ENCODE results near the gene AKAP11. TPM values are rescaled to one million over a fixed set of nuclear protein-coding genes. Genes with fewer than 3 reads are reported as not detected.

Gene AKAP11
- total and polyA plus RNA-seq, 3 experiments from 2014 or later, result 3.2 to 37.9 (median 37.8) TPM

GRCh38 chr13:42324704-42325103 is 52.8 kb downstream of the AKAP11 start:
- Histone ChIP-seq H3K4me3 (ENCODE audit: low read length) (no peak overlapping the region), H3K9me3 (ENCODE audit: low read length) (no peaks in the 10 kb centered on the region), H3K27me3 (ENCODE audit: insufficient read depth, low read length, poor library complexity, severe bottlenecking) (no peaks in the 10 kb centered on the region), H3K36me3 (ENCODE audit: insufficient read depth, low read length) (no peaks in the 10 kb centered on the region), H3K4me1 (ENCODE audit: insufficient read depth, low read length) (peaks cover 12% of the 10 kb centered on the region), H3K27ac (ENCODE audit: low read depth, low read length) (no peak overlapping the region)
- Mint-ChIP-seq H3K4me3 (no peak overlapping the region), H3K4me1 (peaks cover 19 to 28% (median 21%) of the 10 kb centered on the region in 3 donors), H3K27ac (peak overlapping the region in 2 of 8 donors; percentile 4 to 14), H3K27me3 (peaks cover 0 to 1% of the 10 kb centered on the region in 2 donors), H3K9me3 (no peaks in the 10 kb centered on the region), H3K36me3 (peaks cover 0 to 9% (median 0%) of the 10 kb centered on the region in 3 donors)
- ChIA-PET POLR2A (no interaction called here), CTCF (no interaction called here)
- DNase-seq, result no peak

GRCh38 chr13:42327725-42328124 is 55.8 kb downstream of the AKAP11 start:
- CTCF ChIA-PET, result interaction anchor here (1.3 kb wide), 1 partner anchor 64 kb away, joined by 3 read pairs; no protein-coding TSS in a partner anchor
- Histone ChIP-seq H3K27ac (ENCODE audit: low read depth, low read length) (no peak overlapping the region), H3K27me3 (ENCODE audit: insufficient read depth, low read length, poor library complexity, severe bottlenecking) (no peaks in the 10 kb centered on the region), H3K4me3 (ENCODE audit: low read length) (no peak overlapping the region), H3K4me1 (ENCODE audit: insufficient read depth, low read length) (peaks cover 7% of the 10 kb centered on the region), H3K9me3 (ENCODE audit: low read length) (no peaks in the 10 kb centered on the region), H3K36me3 (ENCODE audit: insufficient read depth, low read length) (no peaks in the 10 kb centered on the region)
- Mint-ChIP-seq H3K27ac (peak overlapping the region in 1 of 8 donors; percentile 49), H3K36me3 (peaks cover 0 to 5% (median 0%) of the 10 kb centered on the region in 3 donors), H3K4me3 (no peak overlapping the region), H3K4me1 (peaks cover 14 to 23% (median 14%) of the 10 kb centered on the region in 3 donors), H3K9me3 (no peaks in the 10 kb centered on the region), H3K27me3 (no peaks in the 10 kb centered on the region)
- POLR2A ChIA-PET, result no interaction called here
- no peak for DNase-seq

GRCh38 chr13:42328672-42329071 is 56.7 kb downstream of the AKAP11 start:
- Mint-ChIP-seq H3K4me1 (peaks cover 14 to 23% (median 14%) of the 10 kb centered on the region in 3 donors), H3K4me3 (peak overlapping the region in 3 of 7 donors; percentile 23 to 53 (median 37)), H3K27ac (peak overlapping the region in 7 of 8 donors; percentile 0 to 87 (median 76)), H3K36me3 (peaks cover 0 to under 1% (median 0%) of the 10 kb centered on the region in 3 donors), H3K27me3 (no peaks in the 10 kb centered on the region), H3K9me3 (no peaks in the 10 kb centered on the region)
- Histone ChIP-seq H3K9me3 (ENCODE audit: low read length) (no peaks in the 10 kb centered on the region), H3K27me3 (ENCODE audit: insufficient read depth, low read length, poor library complexity, severe bottlenecking) (no peaks in the 10 kb centered on the region), H3K4me1 (ENCODE audit: insufficient read depth, low read length) (peaks cover 7% of the 10 kb centered on the region), H3K4me3 (ENCODE audit: low read length) (no peak overlapping the region), H3K36me3 (ENCODE audit: insufficient read depth, low read length) (no peaks in the 10 kb centered on the region), H3K27ac (ENCODE audit: low read depth, low read length) (no peak overlapping the region)
- ChIA-PET CTCF (no interaction called here), POLR2A (no interaction called here)
- DNase-seq, result no peak

- POLR2A ChIA-PET, result no interaction called here
These were observed 57.3 kb downstream of the AKAP11 start for GRCh38 chr13:42329239-42329638.

GRCh38 chr13:42331009-42331408 is 59.1 kb downstream of the AKAP11 start:
- Histone ChIP-seq H3K36me3 (ENCODE audit: insufficient read depth, low read length) (no peaks in the 10 kb centered on the region), H3K9me3 (ENCODE audit: low read length) (no peaks in the 10 kb centered on the region), H3K27me3 (ENCODE audit: insufficient read depth, low read length, poor library complexity, severe bottlenecking) (no peaks in the 10 kb centered on the region), H3K4me1 (ENCODE audit: insufficient read depth, low read length) (peaks cover 7% of the 10 kb centered on the region), H3K4me3 (ENCODE audit: low read length) (no peak overlapping the region), H3K27ac (ENCODE audit: low read depth, low read length) (no peak overlapping the region)
- Mint-ChIP-seq H3K9me3 (no peaks in the 10 kb centered on the region), H3K4me3 (no peak overlapping the region), H3K27me3 (no peaks in the 10 kb centered on the region), H3K36me3 (no peaks in the 10 kb centered on the region), H3K4me1 (peaks cover 16 to 29% (median 21%) of the 10 kb centered on the region in 3 donors), H3K27ac (no peak overlapping the region)
- CTCF ChIA-PET, result interaction anchor here (1.1 kb wide), 1 partner anchor 148 kb away, joined by 6 read pairs; no protein-coding TSS in a partner anchor
- POLR2A ChIA-PET, result no interaction called here
- DNase-seq, result no peak

More at GRCh38 chr13:42329239-42329638, 57.3 kb downstream of the AKAP11 start:
- Mint-ChIP-seq H3K36me3 (no peaks in the 10 kb centered on the region), H3K9me3 (no peaks in the 10 kb centered on the region), H3K4me1 (peaks cover 15 to 26% (median 17%) of the 10 kb centered on the region in 3 donors), H3K27ac (peak overlapping the region in 6 of 8 donors; percentile 40 to 86 (median 74)), H3K4me3 (peak overlapping the region in 3 of 7 donors; percentile 12 to 51 (median 42)), H3K27me3 (no peaks in the 10 kb centered on the region)
- Histone ChIP-seq H3K4me3 (ENCODE audit: low read length) (no peak overlapping the region), H3K27me3 (ENCODE audit: insufficient read depth, low read length, poor library complexity, severe bottlenecking) (no peaks in the 10 kb centered on the region), H3K27ac (ENCODE audit: low read depth, low read length) (no peak overlapping the region), H3K4me1 (ENCODE audit: insufficient read depth, low read length) (peaks cover 7% of the 10 kb centered on the region), H3K9me3 (ENCODE audit: low read length) (no peaks in the 10 kb centered on the region), H3K36me3 (ENCODE audit: insufficient read depth, low read length) (no peaks in the 10 kb centered on the region)
- CTCF ChIA-PET, result no interaction called here
- no peak for DNase-seq

GRCh38 chr13:42333613-42334328 is 61.8 kb downstream of the AKAP11 start:
- no peak overlapping the region for H3K27ac Mint-ChIP-seq
- no peaks in the 10 kb centered on the region for H3K27me3 Mint-ChIP-seq
- H3K27me3 ChIP-seq (ENCODE audit: insufficient read depth, low read length, poor library complexity, severe bottlenecking), result no peaks in the 10 kb centered on the region
- CTCF ChIA-PET, result interaction anchor here (0.7 to 2.2 kb wide), 6 partner anchors 9 to 151 kb away, joined by 3 to 14 read pairs (median 4); no protein-coding TSS in a partner anchor
- H3K4me1 Mint-ChIP-seq, result peaks cover 14 to 22% (median 18%) of the 10 kb centered on the region in 3 donors
- no peaks in the 10 kb centered on the region for H3K9me3 ChIP-seq (ENCODE audit: low read length)
- H3K4me3 ChIP-seq (ENCODE audit: low read length), result no peak overlapping the region
- no peak overlapping the region for H3K27ac ChIP-seq (ENCODE audit: low read depth, low read length)
- no peaks in the 10 kb centered on the region for H3K9me3 Mint-ChIP-seq
- H3K36me3 Mint-ChIP-seq, result no peaks in the 10 kb centered on the region
- H3K36me3 ChIP-seq (ENCODE audit: insufficient read depth, low read length), result no peaks in the 10 kb centered on the region
- POLR2A ChIA-PET, result no interaction called here
- no peak overlapping the region for H3K4me3 Mint-ChIP-seq
- DNase-seq, result peak in 2 of 5 donors; percentile 3 to 7
- H3K4me1 ChIP-seq (ENCODE audit: insufficient read depth, low read length), result peaks cover 4% of the 10 kb centered on the region

GRCh38 chr13:42334329-42334706 is 62.4 kb downstream of the AKAP11 start:
- no peaks in the 10 kb centered on the region for H3K9me3 Mint-ChIP-seq
- peak overlapping the region in 1 of 8 donors; percentile 59 for H3K27ac Mint-ChIP-seq
- Histone ChIP-seq H3K4me1 (ENCODE audit: insufficient read depth, low read length) (no peaks in the 10 kb centered on the region), H3K4me3 (ENCODE audit: low read length) (no peak overlapping the region), H3K27me3 (ENCODE audit: insufficient read depth, low read length, poor library complexity, severe bottlenecking) (no peaks in the 10 kb centered on the region), H3K27ac (ENCODE audit: low read depth, low read length) (no peak overlapping the region), H3K36me3 (ENCODE audit: insufficient read depth, low read length) (no peaks in the 10 kb centered on the region), H3K9me3 (ENCODE audit: low read length) (no peaks in the 10 kb centered on the region)
- no peak overlapping the region for H3K4me3 Mint-ChIP-seq
- ChIA-PET POLR2A (no interaction called here), CTCF (interaction anchor here (0.7 to 2.2 kb wide), 6 partner anchors 9 to 151 kb away, joined by 3 to 14 read pairs (median 4); no protein-coding TSS in a partner anchor)
- H3K27me3 Mint-ChIP-seq, result peaks cover 0 to 4% of the 10 kb centered on the region in 2 donors
- H3K36me3 Mint-ChIP-seq, result no peaks in the 10 kb centered on the region
- peaks cover 9 to 17% (median 12%) of the 10 kb centered on the region in 3 donors for H3K4me1 Mint-ChIP-seq
- DNase-seq, result no peak

GRCh38 chr13:42337808-42338600 is 66.1 kb downstream of the AKAP11 start:
- Mint-ChIP-seq H3K9me3 (no peaks in the 10 kb centered on the region), H3K27me3 (peaks cover 0 to 8% of the 10 kb centered on the region in 2 donors), H3K36me3 (no peaks in the 10 kb centered on the region), H3K27ac (no peak overlapping the region), H3K4me1 (peaks cover 2 to 6% (median 6%) of the 10 kb centered on the region in 3 donors), H3K4me3 (no peak overlapping the region)
- Histone ChIP-seq H3K36me3 (ENCODE audit: insufficient read depth, low read length) (no peaks in the 10 kb centered on the region), H3K4me1 (ENCODE audit: insufficient read depth, low read length) (no peaks in the 10 kb centered on the region), H3K27me3 (ENCODE audit: insufficient read depth, low read length, poor library complexity, severe bottlenecking) (no peaks in the 10 kb centered on the region), H3K9me3 (ENCODE audit: low read length) (no peaks in the 10 kb centered on the region), H3K27ac (ENCODE audit: low read depth, low read length) (no peak overlapping the region), H3K4me3 (ENCODE audit: low read length) (no peak overlapping the region)
- no peak for DNase-seq
- POLR2A ChIA-PET, result no interaction called here
- CTCF ChIA-PET, result no interaction called here
